Esophagus mucosa (tissue), 1 donor: ENCODE data around the gene PTPRJ. TPM values are rescaled to one million over a fixed set of nuclear protein-coding genes. Genes with fewer than 3 reads are reported as not detected.

Experiments used
- ATAC-seq: fragments of 200-7000 bp; cut with Tn5 transposase; one replicate; pipeline ENCODE4 v1.9.1; 2020
- total RNA-seq: library from RNA; stranded (reverse); gene quantifications from one replicate; pipeline ENCODE4 v1.2.4, GENCODE V29; 2023
- donor health status: DM: yes; HTN: yes; CAD: no.

The PTPRJ gene
- total RNA-seq, 1 donor from 2014 or later, result 2.0 TPM

DNA sequence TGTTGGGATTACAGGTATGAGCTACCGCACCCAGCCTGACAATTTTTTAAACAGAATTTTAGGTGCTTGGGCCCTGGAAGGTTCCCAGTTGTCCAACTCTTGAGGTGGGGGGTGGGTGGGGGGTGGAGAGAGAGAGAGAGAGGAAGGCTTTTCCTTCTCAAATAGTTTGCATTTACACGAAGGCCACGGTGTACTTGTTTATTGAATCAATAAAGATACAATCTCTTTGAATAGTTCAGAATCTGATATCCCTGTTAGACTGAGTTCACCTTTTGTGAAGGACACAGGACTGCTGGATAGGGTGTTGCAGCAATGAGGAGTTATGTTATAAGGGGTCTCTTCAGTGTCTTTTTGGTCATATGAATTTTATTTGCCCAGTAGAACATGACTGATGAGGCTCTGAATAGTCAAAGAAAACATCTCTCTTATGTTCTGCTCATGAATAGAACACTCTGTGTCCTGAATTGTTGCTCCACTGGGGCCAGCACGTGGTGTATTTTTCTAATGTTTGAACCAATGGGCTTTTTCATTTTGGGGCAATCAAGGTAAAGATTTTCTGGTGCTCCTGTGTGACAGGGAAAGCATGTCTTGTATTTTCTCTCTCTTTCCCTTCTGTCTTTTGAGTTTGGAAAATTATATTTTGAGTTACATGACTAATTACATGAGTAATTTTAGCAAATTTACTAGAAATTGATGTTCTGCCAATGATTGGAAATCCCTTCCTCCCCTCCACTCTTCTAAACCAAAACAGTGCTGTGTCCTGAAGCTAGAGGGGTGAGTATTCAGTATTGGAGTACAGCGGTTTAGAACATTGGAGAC lies 61.7 kb downstream of the PTPRJ start:
- ATAC-seq, result no peak

- ATAC-seq, result peak; percentile 13
Observed at GRCh38 chr11:48043111-48043990, 63.0 kb downstream of the PTPRJ start.

GRCh38 chr11:48043991-48044512 lies 63.7 kb downstream of the PTPRJ start:
- ATAC-seq, result no peak

GRCh38 chr11:48044577-48044976 lies 64.2 kb downstream of the PTPRJ start:
- no peak for ATAC-seq

DNA sequence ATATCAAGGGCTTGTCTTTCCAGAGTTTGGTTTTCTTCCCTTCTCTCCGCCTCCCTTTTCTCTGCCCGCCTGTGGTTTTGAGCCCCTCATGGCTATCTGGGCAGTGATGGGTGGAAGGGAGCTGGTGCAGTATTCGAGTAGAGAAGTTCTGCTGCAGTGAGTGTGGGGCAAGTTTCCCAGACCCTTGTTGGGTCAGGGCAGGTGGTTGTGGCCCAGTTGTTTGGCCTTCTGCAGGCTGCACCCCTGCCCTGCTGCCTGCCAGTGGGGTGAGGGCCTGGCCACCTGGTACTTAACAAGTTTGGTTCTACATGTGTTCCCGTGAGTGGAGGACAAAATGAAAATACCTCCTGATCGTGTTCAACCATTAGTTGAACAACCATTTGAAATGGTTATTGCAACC lies 65.2 kb downstream of the PTPRJ start:
- ATAC-seq, result no peak

DNA sequence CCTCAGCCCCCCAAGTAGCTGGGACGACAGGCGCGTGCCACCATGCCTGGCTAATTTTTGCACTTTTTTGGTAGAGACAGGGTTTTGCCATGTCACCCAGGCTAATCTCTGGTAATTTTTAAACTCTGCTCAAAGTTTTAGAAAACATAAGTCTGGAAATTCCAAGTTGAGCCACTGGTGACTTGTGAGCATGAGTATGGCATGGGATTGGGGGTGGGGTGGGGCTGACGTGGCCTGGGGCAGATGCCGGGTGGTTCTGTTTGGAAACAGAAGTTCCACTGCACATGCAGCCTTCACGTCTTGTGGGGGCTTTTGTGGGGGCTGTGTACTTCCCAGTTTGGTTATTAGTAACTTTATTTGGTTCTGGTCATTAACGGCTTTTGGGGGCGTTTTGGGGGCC lies 67.3 kb downstream of the PTPRJ start:
- ATAC-seq, result no peak

DNA sequence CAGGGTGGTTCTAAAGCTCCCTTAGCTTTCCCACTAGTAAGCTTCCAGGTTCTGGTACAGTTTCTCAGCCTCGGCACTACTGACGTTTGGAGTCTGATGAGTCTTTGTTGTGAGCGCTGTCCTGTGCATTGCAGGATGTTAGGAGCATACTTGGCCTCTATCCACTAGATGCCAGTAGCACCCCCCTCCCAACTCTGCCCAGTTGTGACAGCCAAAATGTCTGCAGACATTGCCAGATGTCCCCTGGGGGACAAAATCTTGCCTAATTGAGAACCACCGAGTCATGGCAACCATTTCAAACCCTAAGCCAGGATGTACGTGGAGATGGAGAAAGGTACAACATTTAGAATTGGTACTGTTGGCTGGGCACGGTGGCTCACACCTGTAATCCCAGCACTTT lies 68.7 kb downstream of the PTPRJ start:
- ATAC-seq, result no peak

- ATAC-seq, result peak; percentile 18
Observed at GRCh38 chr11:48050304-48050703, 69.9 kb downstream of the PTPRJ start.

DNA sequence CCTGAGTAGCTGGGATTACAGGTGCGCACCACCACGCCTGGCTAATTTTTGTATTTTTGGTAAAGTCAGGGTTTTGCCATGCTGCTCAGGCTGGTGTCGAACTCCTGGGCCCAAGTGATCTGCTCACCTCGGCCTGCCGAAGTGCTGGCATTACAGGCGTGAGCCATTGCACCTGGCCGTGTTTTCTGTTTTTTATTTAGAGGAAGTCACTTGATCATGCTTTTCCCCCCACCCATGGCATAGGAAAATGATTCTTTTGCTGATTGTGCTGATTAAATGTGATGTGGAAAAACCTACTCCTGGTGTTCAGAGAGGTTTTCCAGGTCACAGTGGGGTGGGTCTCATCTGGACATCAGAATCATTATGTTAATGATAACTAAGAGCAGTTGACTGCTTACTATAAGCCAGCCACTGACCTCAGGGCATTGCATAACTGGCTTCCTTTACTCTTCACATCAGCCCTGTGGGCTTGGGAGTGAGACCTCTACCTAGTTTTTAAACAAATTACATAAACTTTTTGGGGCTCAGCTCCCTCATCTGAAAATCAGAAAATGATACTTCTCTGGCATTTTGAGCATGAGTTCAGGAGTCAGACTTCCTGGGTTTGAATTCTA lies 71.0 kb downstream of the PTPRJ start:
- no peak for ATAC-seq

- peak; percentile 39 for ATAC-seq
Observed at GRCh38 chr11:48052183-48053044, 72.1 kb downstream of the PTPRJ start.

- no peak for ATAC-seq
Observed at GRCh38 chr11:48054994-48055291, 74.6 kb downstream of the PTPRJ start.

GRCh38 chr11:48055292-48056132 lies 75.2 kb downstream of the PTPRJ start:
- peak; percentile 55 for ATAC-seq

- no peak for ATAC-seq
Observed at GRCh38 chr11:48056325-48057183, 76.2 kb downstream of the PTPRJ start.

GRCh38 chr11:48058064-48058463 lies 77.7 kb downstream of the PTPRJ start:
- ATAC-seq, result no peak

DNA sequence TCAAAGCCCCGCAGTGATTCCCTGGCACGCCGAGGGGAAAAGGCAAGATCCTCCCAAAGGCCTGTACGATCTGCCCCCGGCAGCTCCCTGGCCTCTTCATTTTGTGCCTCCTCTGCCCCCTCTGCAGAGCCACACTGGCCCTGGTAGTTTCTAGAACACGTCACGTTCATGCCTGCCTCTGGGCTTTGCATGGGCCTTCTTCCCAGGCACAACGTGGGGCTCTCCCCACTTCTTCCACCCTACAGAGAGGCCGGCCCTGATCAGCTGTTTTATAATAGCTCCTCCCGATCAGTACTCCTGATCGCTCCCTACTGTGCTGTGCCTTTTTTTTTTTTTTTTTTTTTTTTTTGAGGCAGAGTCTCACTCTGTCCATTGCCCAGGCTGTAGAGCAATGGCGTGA lies 78.4 kb downstream of the PTPRJ start:
- ATAC-seq, result no peak

GRCh38 chr11:48062649-48063048 lies 82.3 kb downstream of the PTPRJ start:
- ATAC-seq, result no peak

GRCh38 chr11:48063424-48063978 lies 83.1 kb downstream of the PTPRJ start:
- ATAC-seq, result no peak

DNA sequence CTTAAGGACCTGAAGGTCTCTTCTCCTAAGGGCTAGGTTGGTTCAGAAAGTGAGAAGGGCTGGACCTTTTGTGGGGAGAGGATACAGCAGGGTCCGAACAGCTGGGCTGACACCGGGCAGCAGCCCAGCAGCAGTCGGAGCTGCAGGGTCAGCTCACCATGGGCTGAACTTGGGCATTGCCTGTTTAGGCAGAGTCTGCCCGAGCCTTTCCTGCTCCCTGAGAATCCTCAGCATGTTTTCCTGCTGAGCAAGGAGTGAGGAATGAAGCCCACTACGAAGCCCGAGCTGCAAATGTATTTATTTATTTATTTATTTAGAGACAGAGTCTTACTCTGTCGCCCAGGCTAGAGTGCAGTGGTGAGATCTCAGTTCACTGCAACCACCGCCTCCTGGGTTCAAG lies 83.9 kb downstream of the PTPRJ start:
- no peak for ATAC-seq

DNA sequence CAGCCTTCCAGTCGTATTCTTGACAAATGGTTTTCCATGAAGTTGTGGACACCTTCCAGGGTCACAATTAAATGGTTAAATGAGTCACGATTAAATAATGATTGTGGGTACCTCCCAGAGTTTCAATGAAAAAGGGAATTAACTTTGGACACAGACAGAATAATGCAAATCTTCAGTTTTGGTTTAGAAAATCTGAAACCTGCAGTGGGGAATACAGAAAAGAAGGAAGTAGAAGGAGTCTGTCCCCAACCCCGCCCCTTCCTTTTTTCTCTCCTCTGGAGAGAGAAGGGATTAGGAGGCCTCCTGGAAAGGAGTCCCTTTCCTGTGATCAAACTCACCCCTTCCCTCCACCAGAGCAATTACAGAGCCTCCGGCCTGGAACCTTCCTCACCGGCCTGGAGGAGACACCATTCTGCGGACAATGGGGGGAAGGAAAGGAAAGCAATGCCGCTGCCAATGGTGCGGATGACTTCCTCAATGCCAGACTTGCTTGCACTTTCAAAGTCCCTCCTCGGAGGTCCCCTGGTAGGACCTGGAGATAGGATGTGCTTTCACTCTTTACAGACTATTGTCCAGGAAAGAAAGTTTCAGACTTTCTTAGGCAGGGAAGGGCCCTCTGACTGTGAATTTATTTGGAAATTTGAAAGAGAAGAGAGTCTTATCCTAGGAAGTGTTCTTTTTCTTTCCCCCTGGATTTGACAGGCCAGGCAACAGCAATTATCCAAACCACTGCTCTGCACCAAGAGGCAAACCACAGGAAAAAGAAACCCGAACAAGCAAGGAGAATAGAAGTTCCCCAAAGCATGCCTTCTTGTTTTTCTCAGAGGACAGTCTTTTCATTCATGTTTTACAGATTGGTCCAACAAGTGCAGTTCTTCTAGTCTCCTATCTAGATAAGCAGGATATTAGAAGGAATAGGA lies 86.8 kb downstream of the PTPRJ start:
- no peak for ATAC-seq
